NCI-H2196 (cell line): ENCODE results near the gene LSAMP.
"Not testable (repeated sequence)": the region's sequence is repeated elsewhere in the genome, so short reads cannot be mapped to it uniquely, and the experiment has no call there.

ENCODE experiments used
- DNase-seq: peaks from one replicate; lab custom pipeline; 2025; ENCODE audit not compliant: unreplicated experiment; lab: John Stamatoyannopoulos, UW

The LSAMP gene

DNA sequence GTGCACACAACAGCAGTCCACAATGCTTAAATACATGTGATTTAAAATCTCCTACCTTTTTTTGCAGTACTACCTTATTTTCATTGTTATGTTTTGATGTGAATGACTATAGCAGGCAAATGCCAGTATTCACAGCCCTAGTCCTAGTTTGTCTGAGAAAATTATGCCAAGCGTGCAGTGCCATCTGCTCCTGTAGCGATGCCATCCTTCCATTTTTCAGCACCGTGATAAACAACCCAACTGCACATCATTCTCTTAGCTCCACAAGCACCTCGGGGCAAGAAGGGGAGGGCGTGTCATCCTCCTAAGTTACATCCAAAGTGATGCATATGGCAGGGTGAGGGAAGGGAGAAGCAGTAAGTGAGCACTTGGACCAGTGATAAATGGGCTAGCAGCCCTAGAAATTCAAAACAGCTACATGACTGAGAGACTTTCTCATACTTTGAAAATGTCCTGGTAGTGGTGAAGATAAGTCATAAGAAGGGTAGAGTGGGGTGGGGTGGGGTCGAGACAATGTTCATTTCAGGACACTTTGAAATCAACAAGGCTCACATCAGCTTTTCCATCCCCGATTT, 198.8 kb downstream of the LSAMP start:
- DNase-seq, result no peak

DNA sequence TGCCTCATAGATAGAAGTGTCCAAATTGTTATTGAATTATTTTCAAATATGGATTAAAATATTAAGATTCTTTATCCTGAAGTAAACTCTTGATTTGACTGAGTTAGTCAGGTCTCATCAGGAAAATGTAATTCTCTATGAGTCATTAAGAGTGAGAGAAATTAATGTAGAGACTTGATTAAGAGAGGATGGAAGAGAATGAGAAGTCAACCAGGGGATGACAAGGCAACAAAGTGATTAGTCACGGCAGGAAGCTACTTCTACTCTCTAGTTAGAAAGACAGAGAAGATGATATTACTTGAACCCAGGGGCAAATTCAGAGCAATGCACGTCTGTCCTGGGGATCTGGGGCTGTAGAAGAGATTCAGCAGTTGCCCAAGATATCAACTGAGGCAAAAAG, 202.5 kb downstream of the LSAMP start:
- DNase-seq, result no peak

DNA sequence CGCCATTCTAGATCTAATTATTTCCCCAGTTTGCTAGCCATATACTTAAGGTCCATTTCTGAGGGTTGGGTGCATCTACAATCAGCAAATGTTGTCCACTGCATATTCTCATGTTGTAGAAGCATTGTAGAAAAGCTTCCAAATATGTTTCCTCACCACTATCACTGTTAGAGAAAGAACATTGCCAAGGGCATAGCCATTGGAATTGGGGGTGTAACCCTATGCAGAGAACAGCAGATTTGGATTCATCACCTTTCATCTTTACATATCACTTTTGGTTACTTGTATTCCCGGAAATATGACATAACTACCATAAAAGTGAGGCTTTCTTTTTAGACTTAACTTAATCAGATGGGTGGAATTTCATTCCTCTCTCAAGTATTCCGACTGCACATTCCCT, 203.6 kb downstream of the LSAMP start:
- DNase-seq, result no peak

DNA sequence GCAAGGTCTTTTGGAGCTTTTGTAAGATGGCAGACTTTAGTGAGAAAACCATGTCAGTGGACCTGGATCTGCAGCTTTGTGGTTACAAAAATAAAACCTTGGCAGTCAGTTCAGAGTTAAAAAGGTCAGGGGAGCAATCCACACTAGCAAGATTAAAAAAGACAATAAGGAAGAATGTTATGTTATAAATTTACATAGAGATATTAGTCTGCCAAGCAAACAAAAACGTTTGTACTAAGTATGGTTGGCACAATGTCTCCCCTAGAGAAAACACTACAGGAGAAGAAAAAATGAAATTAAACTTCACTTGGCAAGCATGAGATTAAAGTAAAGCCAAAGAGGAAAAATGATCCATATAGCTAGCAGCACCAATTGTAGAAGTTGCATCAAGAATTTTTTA, 205.0 kb downstream of the LSAMP start:
- DNase-seq, result no peak

DNA sequence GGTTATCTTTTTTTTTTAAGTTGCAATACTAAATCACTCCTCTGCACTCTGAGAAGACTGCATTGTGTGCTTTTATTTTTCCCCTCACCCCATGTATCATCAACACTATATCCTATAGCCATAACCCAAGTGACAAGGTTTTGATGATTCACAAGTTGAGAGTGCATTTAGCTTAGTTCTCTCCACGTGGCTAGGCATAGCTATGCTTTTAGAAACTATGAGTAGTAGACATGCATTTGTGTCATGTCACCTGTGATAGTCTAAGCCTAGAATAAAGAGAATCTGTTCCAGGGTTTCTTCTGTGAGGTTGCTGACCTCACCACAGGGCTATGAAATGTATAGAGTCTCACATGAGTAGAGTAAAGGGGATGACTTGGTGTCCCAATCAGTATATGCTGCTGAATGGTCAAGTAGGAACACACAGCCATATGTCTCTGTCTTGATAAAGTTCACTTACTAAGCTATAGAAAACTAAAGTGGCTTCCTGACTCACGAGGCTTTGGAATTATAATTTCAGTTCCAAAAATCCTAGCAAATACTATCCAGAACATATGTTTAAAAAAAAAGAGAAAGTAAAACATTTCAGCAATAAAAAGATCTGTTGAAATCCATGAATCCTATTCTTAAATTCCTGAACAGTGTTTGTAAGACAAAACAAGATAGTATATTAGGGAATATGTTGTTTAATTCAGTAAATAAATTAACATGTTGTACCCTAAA, 206.3 kb downstream of the LSAMP start:
- no peak for DNase-seq

DNA sequence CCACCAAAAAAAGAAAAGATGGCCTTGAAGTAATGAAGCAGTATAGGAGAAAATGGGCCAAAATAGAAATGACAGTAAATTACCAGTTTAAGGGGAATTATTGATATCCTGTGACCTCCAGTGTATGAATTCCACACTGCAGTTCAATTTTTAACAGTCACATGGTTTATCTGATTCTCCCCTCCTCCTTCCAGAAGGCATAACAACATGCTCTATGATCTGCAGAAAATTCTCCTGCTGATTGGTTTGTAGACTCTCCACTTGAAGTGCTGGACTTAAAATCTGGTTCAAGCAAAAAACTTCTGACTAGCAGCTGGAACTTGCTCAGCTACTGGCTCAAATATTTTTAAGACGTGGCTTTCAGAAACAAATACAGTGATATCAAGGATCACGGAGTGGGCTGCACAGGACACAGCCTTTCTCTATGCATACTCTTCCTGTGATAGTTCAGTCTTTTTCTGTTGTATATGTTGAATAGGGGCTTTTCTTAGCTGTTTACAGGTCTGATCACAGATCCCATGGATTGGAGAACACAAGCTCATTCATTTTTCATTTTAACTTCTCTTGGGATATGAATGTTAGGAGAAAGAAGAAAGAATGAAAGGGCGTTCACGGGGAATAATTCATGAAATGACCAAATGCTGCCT, 211.5 kb downstream of the LSAMP start:
- DNase-seq, result no peak

DNA sequence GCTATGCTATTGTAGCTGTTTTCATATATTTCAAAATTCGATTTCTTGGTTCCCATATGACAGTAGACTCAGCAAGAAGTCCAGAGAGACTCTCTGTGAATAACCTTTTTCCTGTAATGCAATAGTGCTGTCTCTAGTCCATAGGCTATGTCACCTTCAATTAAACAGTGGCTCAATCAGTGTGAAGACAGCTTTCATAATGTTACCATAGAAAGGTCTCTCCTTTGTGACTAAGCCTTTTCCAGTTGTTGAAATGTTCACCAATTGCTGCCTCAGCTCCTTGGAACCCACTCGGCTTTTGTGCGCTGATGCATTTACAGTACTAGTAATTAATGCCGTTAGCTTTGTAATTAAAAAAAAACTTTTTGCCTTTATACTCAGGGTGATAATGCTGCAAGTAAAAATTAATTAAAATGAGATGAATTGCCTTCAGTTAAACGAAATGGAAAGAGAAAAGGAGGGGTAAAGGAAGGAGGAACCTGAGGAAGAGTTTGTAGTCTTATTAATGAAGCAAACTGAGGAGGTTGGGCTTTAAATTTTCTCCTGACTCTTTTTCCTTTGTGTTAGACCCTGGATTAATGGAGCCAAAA, 214.8 kb downstream of the LSAMP start:
- no peak for DNase-seq

DNA sequence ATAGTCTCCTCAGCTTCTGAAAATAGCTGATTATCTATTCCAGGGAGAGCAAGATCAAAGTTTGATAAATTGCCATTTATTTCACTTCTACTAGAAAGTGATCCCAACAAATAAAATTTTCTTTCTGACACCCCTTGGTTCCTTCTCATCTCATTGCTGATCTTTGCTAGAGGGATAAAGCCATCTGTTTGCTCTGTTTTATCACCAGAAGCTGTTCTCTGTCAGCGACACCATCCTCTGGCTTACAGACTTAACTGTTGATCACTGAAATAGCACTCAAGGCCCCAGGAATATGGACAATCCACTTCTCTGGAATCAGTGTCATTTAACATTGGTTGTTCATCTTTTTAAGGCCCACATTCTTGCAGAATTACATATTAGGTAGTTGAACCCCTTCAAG, 219.0 kb downstream of the LSAMP start:
- no peak for DNase-seq

DNA sequence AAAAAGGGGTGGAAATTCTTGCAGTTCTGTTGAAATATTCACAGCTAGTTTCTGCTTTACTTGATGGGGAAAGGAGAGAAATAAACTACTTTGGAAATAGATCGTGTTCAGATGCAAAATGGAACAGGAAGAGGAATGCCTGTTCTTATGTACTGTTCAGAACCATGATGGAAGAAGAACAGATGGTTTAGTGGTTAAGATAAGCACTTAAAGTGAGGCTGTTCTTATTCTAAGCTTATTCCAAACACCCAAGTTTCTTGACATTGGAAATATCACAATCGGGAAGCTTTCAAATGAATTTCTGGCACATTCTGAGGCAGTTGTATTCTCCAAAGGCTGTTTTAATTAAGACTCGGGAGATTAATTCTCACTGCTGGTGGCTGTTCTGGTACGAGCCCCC, 228.5 kb downstream of the LSAMP start:
- DNase-seq, result no peak

DNA sequence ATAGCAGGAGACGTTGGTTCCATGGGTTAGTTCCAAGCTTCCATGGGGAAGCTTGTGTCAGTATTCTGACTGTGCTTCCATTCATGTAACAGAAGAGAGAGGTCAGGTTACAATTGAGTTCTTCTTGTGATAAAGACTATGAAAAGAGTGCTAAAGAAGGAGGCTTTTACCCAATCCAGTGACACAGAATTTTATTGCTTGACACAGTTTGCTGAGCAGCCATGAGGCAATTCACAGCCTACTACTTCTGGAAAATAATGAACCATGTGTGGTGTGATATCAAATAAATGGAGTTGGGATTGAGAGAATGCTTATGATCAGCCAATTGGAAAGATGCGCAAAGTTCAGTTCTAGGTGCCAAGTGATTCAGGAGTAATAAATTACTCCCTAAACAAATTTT, 233.4 kb downstream of the LSAMP start:
- no peak for DNase-seq

DNA sequence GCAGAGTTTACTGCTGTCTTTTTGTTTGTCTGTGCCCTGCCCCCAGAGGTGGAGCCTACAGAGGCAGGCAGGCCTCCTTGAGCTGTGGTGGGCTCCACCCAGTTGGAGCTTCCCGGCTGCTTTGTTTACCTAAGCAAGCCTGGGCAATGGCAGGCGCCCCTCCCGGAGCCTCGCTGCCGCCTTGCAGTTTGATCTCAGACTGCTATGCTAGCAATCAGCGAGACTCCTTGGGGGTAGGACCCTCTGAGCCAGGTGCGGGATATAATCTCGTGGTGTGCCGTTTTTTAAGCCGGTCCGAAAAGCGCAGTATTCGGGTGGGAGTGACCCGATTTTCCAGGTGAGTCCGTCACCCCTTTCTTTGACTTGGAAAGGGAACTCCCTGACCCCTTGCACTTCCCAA, 236.5 kb downstream of the LSAMP start:
- not testable (repeated sequence) for DNase-seq

DNA sequence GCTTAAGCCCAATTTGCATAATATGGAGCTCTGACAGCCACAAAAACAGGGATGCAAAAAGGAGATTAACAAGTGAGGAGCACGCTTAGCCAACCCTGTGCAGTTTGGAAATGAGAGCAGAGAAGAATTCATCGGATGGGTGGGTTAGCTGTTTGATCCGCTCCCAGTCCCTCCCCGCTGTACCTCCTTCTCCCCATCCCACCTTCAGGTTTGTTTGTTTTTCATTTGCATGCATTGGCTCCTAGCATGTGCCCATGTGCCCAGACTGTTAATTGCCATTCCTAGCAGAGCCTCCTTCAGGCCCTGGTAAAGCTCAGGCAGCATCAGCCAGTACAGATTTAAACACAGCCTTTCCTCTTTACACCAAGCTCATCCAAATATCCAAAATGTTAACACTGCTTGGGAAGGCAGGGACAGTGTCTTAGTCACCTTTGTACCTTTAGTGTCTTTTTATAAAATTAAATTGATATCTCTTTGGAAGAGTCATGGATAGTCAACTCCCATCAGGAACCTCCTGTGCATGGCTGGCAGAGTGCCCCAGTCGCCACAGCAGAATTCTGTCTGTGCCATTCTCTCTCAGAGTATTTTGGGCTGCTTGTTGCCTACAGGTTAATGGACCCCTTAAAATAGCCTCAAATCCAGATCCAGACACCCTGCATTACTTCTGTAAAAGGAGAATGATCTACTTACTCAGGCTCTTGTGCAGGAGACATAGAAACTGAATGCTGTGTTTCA, 244.2 kb downstream of the LSAMP start:
- no peak for DNase-seq

DNA sequence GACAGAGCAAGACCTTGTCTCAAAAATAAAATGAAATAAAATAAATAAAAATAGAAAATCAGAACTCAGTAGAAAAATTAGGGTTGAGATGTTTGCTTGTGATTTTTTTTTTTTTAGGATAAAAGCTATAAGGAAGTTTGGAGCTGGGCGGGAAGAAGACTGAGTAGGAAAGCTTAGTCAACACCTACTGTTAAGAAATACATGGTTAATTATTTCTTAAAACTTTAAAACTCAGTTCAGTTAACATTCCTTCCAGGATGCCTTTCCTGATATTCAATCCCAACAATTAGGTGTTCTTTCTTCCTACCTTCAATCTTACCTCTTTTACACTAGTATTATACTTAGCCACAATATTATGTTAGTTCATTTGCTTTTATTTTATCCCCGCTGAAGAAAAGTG, 246.2 kb downstream of the LSAMP start:
- no peak for DNase-seq

DNA sequence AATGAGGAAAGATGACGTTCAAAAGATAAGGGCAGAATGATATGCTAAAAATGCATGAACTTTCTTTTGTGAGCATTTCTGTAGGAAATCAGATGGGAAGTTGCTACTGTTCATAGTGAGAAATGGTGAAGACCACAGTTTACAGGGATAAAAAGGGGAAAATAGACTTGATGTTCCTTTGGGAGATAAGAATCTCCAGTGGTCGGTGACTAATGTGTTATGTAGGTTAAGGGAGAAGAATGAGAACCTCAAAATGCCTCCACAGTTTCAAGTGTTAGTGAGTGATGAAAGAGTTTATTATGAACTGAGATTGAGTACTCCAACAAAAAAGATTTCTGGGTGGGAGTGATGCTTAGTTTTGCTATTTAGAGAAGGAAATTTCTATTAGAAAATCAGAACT, 247.2 kb downstream of the LSAMP start:
- DNase-seq, result no peak

DNA sequence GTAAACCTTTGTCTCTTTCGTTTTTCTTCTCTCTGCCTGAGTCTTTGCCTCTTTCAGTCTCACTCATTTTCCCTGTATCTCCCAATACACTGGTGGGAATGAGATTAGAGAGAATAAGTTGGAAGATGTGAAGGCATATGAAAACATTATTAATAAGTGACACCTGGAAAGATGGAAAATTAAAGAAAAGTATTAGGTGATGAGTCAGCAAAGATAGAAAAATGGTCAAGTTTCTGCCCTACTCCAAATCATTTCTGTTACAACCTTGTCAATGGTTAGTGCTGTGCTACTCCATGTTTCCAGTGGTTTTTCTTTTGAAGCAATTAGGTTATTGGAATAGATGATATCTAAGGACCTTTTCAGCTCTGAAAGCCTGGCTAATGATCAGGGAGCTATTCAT, 252.8 kb downstream of the LSAMP start:
- DNase-seq, result no peak

DNA sequence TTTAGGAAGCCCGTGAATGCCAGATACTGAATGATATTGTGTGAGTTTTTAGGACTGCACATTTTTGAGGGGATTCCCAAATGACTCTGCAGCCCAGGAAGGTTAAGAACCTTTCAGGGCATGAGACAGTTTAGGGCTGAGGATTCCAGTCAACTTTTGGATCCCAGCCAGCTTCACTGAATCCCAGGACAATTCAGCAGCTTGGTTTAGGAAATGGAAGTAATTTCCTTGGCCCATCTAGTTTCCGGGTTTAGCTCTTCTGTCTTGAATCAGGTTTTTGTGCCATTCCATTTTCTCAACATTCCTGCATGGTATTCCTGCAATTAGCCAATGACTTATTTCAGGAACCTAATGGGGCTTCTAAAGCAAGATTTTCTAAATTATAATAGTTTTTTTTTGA, 253.9 kb downstream of the LSAMP start:
- no peak for DNase-seq

DNA sequence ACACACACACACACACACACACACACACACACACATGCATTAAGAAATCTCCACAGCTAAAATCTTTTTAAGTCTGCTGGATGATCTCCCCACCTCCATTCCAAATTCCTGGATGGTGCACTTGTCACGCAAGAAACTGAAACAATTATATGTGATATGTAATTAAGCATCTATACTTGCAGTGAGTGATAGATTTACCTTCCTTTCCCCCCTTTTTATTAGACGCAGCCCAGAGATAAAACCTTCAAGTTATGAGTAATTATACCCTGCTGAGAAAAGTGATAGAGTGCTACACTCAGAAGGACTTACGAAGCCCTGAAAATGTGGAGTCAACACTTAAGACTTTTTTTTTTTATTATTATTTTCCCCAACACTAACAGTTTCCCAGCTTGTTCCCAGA, 255.2 kb downstream of the LSAMP start:
- no peak for DNase-seq

DNA sequence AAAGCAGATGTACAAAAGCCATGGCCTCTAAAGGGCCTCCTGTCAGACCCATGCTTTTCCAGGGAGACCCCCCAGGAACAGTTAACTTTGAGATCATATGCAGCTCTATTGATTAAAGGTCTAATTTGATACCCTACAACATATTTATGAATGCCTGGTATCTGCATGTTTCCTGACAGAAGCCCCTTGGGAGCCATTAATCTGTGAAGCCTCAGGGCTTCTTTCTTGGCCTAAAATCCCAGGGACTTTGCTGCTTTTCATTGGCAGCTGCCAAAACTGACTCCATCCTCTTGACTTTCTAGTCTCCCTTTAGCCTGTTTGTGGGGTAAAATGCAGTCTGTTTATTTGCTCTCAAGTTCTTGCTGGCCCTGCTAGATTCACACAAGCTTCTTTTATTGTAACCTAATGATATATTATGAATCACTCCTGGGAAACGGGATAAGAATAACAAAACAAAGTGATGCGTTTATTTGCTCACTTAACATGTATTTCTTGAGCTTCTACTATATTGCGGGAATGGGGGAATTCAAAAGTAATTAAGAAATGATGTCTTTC, 257.0 kb downstream of the LSAMP start:
- no peak for DNase-seq

DNA sequence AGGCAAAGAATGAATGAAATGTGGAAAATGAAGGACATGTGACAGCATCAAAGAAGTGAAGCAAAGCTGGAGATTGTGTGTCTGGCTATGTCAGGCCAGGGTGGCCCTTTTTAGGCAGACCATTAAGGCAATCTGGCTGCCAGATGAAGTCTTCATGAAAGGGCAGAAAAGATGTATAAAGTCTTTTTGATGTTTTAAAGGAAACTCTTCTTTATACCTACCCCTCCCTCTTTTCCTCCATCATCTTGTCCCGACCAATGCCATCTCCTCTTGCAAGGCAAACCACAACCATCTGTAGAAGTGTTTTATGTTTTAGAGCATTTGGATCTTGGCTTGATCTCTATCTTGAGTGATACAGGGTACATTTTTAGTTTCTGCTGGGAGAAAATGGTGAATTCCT, 259.2 kb downstream of the LSAMP start:
- no peak for DNase-seq

DNA sequence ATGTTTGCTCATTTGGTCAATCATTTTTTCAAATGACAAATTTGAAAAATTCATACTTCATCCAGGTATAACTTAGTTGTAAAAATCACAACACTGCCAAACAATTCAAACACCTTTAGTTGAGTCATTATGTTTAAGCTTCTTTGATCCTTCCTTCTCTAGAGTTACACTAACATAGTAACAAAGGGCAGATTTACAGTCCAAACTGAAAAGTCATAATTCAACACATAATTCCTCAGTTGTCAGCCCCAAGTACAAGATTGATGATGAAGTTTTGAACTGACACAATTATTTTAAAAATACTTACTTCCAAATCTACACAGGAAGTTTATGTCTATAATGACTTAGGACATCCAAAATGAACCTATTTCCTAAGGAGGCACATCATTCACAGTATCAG, 264.1 kb downstream of the LSAMP start:
- no peak for DNase-seq

DNA sequence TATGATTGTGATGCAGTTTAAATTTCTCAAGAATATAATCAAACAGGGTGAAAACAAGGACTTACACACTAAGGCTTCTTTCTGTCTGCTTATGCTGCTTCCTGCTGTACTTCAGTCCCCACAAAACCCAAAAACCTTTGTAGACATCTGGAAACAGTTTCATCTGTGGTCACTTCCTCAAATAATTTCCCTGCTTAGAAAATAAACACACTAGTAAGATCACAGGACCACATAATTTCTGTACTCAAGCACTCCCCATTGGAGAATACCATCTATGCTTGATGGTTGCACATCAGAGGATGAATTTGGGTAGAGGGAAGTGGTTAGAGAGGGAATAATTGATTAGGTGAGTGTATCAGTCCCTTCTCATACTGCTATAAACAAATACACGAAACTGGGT, 266.2 kb downstream of the LSAMP start:
- no peak for DNase-seq
